IPS DF 6.9 (cell line): ENCODE data around the gene MPRIP.

Source experiments
- DNase-seq: peaks from one replicate; pipeline ENCODE4 v3.0.0-alpha.2; 2013; ENCODE audit warnings: low read depth, low spot score
- H3K27ac ChIP-seq: one replicate; pipeline ENCODE4 v1.5.1; 2013; ENCODE audit warnings: low read length, control low read depth
- H3K27me3 ChIP-seq: 2 replicates; pipeline ENCODE4 v1.6.1; 2013; ENCODE audit warnings: mild to moderate bottlenecking, low read length; ENCODE audit not compliant: control insufficient read depth, insufficient read depth
- H3K36me3 ChIP-seq: 2 replicates; pipeline ENCODE4 v1.6.1; 2013; ENCODE audit warnings: low read length; ENCODE audit not compliant: control insufficient read depth, insufficient read depth
- H3K4me1 ChIP-seq: 2 replicates; pipeline ENCODE4 v1.6.1; 2013; ENCODE audit warnings: low read length; ENCODE audit not compliant: control insufficient read depth, insufficient read depth
- H3K4me3 ChIP-seq: 2 replicates; pipeline ENCODE4 v1.5.1; 2013; ENCODE audit warnings: mild to moderate bottlenecking, low read length
- H3K9me3 ChIP-seq: 2 replicates; pipeline ENCODE4 v1.6.1; 2013; ENCODE audit warnings: low read length, inconsistent platforms; ENCODE audit not compliant: control insufficient read depth, insufficient read depth
- WGBS: extraction: QIAGEN DNeasy Blood & Tissue Kit; methylation state at CpG from one replicate; pipeline ENCODE4 v1.1.7; 2013; ENCODE audit warnings: mixed read lengths, missing lambda C conversion rate; ENCODE audit not compliant: insufficient read length, insufficient coverage; 5-methylcytosine and 5-hydroxymethylcytosine counted together

The MPRIP gene

GRCh38 chr17:17149520-17150447 is 107.5 kb downstream of the MPRIP start:
- H3K36me3 ChIP-seq: peaks cover 3% of the 10 kb centered on the region

GRCh38 chr17:17150448-17150800 is 108.2 kb downstream of the MPRIP start:
- H3K4me1 ChIP-seq: no peaks in the 10 kb centered on the region
- no peaks in the 10 kb centered on the region for H3K9me3 ChIP-seq
- no CpG with 5 or more reads among the region's 1 CpG for WGBS
- no peak overlapping the region for H3K4me3 ChIP-seq
- H3K27ac ChIP-seq: no peak overlapping the region
- H3K36me3 ChIP-seq: peaks cover 3% of the 10 kb centered on the region
- H3K27me3 ChIP-seq: no peaks in the 10 kb centered on the region
- no peak for DNase-seq

More at GRCh38 chr17:17149520-17150447, 107.5 kb downstream of the MPRIP start:
- no peak for DNase-seq
- no peaks in the 10 kb centered on the region for H3K4me1 ChIP-seq
- no peaks in the 10 kb centered on the region for H3K27me3 ChIP-seq
- no peaks in the 10 kb centered on the region for H3K9me3 ChIP-seq
- H3K27ac ChIP-seq: no peak overlapping the region
- WGBS: no CpG with 5 or more reads among the region's 9 CpGs
- H3K4me3 ChIP-seq: no peak overlapping the region

- peaks cover 3% of the 10 kb centered on the region; the same call in 1 of the 2 replicates for H3K36me3 ChIP-seq
- no peak overlapping the region for H3K4me3 ChIP-seq
- no peaks in the 10 kb centered on the region for H3K9me3 ChIP-seq
- no peak overlapping the region for H3K27ac ChIP-seq
- no peaks in the 10 kb centered on the region for H3K4me1 ChIP-seq
- WGBS: no CpG with 5 or more reads among the region's 5 CpGs
- DNase-seq: no peak
- H3K27me3 ChIP-seq: no peaks in the 10 kb centered on the region
Measured at GRCh38 chr17:17151055-17151454, 108.8 kb downstream of the MPRIP start.

GRCh38 chr17:17151541-17151940 is 109.3 kb downstream of the MPRIP start:
- no peak overlapping the region for H3K27ac ChIP-seq
- no peaks in the 10 kb centered on the region for H3K4me1 ChIP-seq
- no CpG with 5 or more reads among the region's 3 CpGs for WGBS
- H3K27me3 ChIP-seq: no peaks in the 10 kb centered on the region
- H3K9me3 ChIP-seq: no peaks in the 10 kb centered on the region
- no peak overlapping the region for H3K4me3 ChIP-seq
- no peak for DNase-seq
- H3K36me3 ChIP-seq: 0 out of 2 replicates have a peak, but pooled peaks cover 3% of the 10 kb centered on the region

GRCh38 chr17:17151962-17152361 is 109.7 kb downstream of the MPRIP start:
- no peak for DNase-seq
- Histone ChIP-seq H3K36me3 (0 out of 2 replicates have a peak, but pooled peaks cover 6% of the 10 kb centered on the region), H3K4me3 (no peak overlapping the region), H3K27ac (no peak overlapping the region), H3K9me3 (no peaks in the 10 kb centered on the region), H3K4me1 (no peaks in the 10 kb centered on the region), H3K27me3 (no peaks in the 10 kb centered on the region)
- no CpG with 5 or more reads among the region's 8 CpGs for WGBS

GRCh38 chr17:17152385-17152784 is 110.1 kb downstream of the MPRIP start:
- H3K36me3 ChIP-seq: peaks cover 10% of the 10 kb centered on the region; the same call in 1 of the 2 replicates
- no peak for DNase-seq
- H3K4me3 ChIP-seq: no peak overlapping the region
- no peaks in the 10 kb centered on the region for H3K27me3 ChIP-seq
- H3K9me3 ChIP-seq: no peaks in the 10 kb centered on the region
- H3K4me1 ChIP-seq: no peaks in the 10 kb centered on the region
- WGBS: no CpG with 5 or more reads among the region's 4 CpGs
- H3K27ac ChIP-seq: no peak overlapping the region

- Histone ChIP-seq H3K4me3 (no peak overlapping the region), H3K4me1 (no peaks in the 10 kb centered on the region), H3K9me3 (no peaks in the 10 kb centered on the region), H3K27me3 (no peaks in the 10 kb centered on the region), H3K27ac (no peak overlapping the region), H3K36me3 (peaks cover 10% of the 10 kb centered on the region; the same call in 1 of the 2 replicates)
- no CpG with 5 or more reads among the region's 9 CpGs for WGBS
- DNase-seq: no peak
Measured at GRCh38 chr17:17153071-17153470, 110.8 kb downstream of the MPRIP start.

GRCh38 chr17:17153709-17154108 is 111.5 kb downstream of the MPRIP start:
- H3K27ac ChIP-seq: no peak overlapping the region
- no CpG with 5 or more reads among the region's 7 CpGs for WGBS
- no peak for DNase-seq
- H3K9me3 ChIP-seq: no peaks in the 10 kb centered on the region
- H3K27me3 ChIP-seq: no peaks in the 10 kb centered on the region
- H3K4me3 ChIP-seq: no peak overlapping the region
- H3K36me3 ChIP-seq: peaks cover 12% of the 10 kb centered on the region
- no peaks in the 10 kb centered on the region for H3K4me1 ChIP-seq

GRCh38 chr17:17154556-17154955 is 112.3 kb downstream of the MPRIP start:
- Histone ChIP-seq H3K27me3 (no peaks in the 10 kb centered on the region), H3K4me3 (no peak overlapping the region), H3K9me3 (no peaks in the 10 kb centered on the region), H3K4me1 (no peaks in the 10 kb centered on the region), H3K36me3 (peaks cover 18% of the 10 kb centered on the region), H3K27ac (no peak overlapping the region)
- DNase-seq: no peak
- no CpG with 5 or more reads among the region's 5 CpGs for WGBS

- no peaks in the 10 kb centered on the region for H3K9me3 ChIP-seq
- no peak overlapping the region for H3K4me3 ChIP-seq
- WGBS: no CpG with 5 or more reads among the region's 8 CpGs
- H3K27ac ChIP-seq: no peak overlapping the region
- no peak for DNase-seq
- peaks cover 18% of the 10 kb centered on the region for H3K36me3 ChIP-seq
- H3K27me3 ChIP-seq: no peaks in the 10 kb centered on the region
- H3K4me1 ChIP-seq: no peaks in the 10 kb centered on the region
Measured at GRCh38 chr17:17154981-17155380, 112.7 kb downstream of the MPRIP start.

- no peak overlapping the region for H3K27ac ChIP-seq
- H3K4me1 ChIP-seq: no peaks in the 10 kb centered on the region
- H3K4me3 ChIP-seq: no peak overlapping the region
- no peaks in the 10 kb centered on the region for H3K27me3 ChIP-seq
- peaks cover 18% of the 10 kb centered on the region for H3K36me3 ChIP-seq
- no peak for DNase-seq
- H3K9me3 ChIP-seq: no peaks in the 10 kb centered on the region
- no CpG with 5 or more reads among the region's 3 CpGs for WGBS
Measured at GRCh38 chr17:17155568-17155967, 113.3 kb downstream of the MPRIP start.
